Stimulated activated CD8-positive, alpha-beta memory T cell treated with anti-CD3 and anti-CD28 coated beads, Interleukin-4, amount 100 ng/mL, for 24 hours (primary cell): ENCODE measurements around the gene NPIPB6.

Source experiments
- DNase-seq: peaks from one replicate; pipeline ENCODE4 v3.0.0-alpha.2; 2020; ENCODE audit warnings: low read depth

Gene NPIPB6

DNA sequence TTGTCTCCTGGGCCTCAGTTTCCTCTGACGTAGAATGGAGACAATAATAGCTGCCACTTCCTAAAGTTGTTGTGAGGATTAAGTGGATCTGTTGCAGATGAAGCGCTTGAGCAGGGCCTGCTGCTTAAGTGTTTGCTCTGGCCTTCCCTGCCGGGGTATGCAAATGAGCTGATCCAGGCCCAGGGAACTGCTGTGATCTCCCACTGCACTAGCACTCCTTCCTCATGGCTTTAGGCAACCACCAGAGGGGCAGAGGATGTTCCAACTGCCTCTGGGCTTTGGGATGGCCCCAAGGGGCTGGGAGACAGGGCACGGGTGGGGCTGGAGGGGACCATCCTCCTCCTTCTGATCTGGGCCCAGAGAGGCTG, 64.8 kb downstream of the NPIPB6 start:
- no peak for DNase-seq

DNA sequence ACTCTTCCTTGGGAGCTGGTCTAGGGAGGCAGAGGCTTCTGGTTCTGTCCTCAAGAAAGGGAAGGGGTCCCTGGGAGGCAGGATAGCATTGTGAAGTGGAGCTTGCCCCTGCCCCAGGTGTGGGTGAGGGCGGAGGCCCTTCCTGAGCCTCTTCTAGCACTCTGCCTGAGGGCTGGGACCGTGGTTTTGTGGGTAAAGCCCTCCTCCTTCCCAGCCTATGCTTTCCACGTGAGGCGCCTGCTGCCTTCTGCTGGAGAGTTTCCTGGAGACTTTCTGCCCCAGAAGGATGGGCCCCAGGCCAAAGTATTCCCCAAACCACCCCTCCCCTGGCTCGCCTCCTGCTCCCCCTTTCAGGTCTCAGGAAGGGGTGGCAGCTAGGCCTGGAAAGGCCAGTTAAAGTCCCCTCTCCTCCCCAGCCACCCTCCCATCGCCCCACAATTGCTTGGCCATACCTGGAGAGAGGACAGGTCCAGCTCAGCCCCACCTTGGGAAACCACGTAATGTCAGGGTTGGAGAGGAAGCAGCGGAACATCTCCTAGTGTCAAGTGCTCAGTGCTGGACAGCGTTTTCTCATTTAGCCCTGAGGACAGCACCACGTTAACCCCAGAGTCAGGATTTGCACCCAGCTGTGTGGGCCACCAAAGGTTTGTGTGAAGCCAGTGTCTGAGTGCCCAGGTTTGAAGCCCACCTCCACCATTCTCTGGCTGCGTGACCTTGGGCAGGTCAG, 65.4 kb downstream of the NPIPB6 start:
- no peak for DNase-seq

DNA sequence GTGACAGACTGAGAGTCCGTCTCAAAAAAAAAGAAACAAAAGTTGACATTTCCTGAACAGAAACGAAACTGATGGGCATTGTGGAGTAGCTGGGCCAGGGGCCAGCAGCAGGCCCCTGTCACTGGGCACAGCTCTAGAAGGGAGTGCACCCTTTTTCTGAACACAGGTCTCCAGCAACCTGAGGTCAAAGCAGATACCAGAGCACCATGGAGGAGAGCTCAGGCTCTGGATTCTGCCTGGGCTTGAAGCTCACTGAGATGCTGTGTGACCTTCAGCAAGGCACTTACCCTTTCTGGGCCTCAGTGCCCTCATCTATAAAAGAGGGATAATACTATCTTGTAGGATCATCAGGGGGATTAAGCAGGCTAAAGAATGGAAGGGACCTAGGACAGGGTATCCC, 66.0 kb downstream of the NPIPB6 start:
- DNase-seq, result no peak

DNA sequence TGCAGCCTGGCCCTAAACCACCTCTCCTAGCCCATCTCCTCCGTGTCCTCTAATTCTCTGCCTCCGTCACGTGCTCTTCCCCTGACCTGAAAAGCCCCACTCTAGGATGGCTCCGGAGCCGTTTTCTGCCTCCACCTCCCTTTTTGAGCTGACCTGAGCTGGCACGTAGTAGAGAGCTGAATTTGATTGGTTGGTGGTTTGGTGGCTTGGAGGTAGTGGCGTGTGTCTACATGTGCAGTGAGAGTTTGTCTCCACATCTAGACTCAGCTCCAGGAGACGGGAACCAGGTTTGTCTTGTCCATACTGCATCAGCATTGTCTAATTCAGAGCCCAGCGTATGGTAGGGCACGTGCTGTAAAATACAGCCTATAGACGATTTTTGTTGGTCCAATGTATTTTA, 68.0 kb downstream of the NPIPB6 start:
- DNase-seq, result no peak

DNA sequence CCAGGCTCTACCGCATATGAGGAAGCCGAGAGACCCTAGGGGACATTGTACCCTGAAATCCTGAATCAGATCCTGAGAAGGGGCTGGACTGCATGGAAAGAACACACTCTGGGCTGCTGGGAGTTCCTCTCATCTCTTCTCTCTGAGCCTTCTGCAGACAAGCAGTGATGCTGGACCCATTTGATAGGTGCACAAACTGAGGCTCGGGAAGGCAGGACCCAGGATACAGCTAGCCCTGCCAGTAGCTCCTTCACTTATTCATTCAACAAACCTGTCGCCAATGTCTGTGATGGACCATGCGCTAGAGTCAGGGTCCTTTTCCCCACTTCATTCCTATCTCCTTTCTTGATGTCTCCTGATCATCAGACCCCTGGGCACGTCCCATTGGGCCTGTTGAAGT, 69.1 kb downstream of the NPIPB6 start:
- DNase-seq, result no peak

DNA sequence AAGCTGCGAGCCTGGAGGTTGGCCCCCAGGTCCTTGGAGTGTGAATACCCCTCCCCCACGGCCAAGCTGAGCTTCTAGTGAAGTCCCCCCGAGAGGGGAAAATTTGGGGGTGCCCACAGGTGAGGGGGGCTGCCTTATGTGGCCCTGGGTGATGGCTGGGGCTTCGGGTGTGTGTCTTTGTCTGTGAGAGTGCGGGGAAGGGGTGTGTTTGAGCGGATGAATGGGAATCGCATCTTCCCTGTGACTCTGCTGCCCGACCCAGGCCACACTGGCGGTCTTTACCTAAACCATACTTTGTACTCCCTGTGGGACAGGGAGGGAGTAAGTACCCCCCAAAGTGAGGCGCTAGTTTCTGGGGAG, 69.7 kb downstream of the NPIPB6 start:
- no peak for DNase-seq

DNA sequence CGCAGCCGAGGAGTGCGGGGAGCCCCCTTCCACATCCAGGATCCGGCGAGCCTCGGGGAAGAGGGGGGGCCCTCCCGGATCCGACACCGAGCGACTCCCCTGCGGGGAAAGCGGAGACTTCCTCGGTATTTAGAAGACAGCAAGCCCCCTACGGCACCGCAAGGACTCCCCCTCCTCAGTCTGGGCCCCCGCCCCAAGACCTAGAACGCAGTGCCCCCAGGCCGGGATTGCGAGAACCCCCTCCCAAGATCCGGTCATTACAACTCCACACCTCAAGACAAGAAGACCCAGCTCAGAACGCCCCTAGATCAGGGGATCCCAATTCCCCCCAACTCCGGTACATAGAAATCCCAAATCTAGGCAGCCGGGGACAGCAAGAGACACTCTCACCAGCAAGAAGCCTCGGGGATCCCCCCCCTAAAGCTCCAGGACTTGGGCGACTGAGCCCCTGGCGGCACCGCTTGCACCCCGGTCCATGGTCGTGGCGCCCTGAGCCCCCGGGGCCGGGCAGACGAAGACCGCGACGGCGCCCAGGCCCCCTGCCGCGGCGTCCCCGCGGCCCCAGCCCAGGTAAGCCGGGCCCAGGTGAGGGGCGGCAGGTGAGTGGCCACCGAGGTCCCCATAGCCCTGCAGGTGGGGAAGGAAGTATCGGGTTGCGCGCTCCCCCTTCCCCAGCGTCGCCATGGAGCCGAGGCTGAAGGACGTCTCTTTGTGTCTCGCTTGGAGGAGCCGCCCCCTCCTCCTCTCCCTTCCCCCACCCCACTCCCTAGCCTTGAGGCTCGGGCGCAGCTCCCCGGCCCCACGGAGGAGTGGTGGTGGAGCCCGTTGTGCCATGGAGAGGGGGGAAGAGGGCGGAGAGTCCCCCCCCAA, 70.3 kb downstream of the NPIPB6 start:
- DNase-seq, result no peak
